WI38 (cell line): ENCODE data around the gene LRTM1.

Source experiments
- H3K4me3 ChIP-seq: 2 replicates; pipeline ENCODE4 v1.5.1; 2011; ENCODE audit warnings: low read depth, mild to moderate bottlenecking, control low read depth, low read length
- CTCF ChIP-seq: IDR thresholded peaks from 2 replicates; pipeline ENCODE4 v1.5.1; 2012; ENCODE audit warnings: low read depth, mild to moderate bottlenecking, control low read depth, low read length

Gene LRTM1

GRCh38 chr3:54909191-54909590 lies 18.7 kb downstream of the LRTM1 start:
- H3K4me3 ChIP-seq = no peak overlapping the region
- no peak for TF ChIP-seq CTCF

DNA sequence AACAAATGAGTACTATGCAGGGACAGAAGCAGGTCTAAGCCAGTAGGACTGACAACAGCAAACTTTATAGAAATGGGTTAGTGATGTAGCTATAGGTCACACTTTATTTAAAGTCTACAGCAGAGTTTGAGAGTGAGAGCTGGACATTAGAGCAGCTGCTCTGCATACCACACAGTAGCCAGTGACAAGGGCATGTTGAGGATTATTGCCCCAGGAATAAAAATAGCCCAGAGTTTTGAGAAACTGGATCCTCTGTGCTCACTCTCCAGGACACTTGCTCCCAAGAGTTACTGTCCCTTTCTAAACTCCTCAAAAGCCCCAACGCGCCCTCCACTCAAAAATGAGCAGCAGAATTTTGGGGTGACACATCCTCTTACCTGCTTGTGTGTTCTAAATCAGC lies 21.1 kb downstream of the LRTM1 start:
- no peak overlapping the region for H3K4me3 ChIP-seq
- TF ChIP-seq CTCF = no peak

GRCh38 chr3:54905920-54906319 lies 21.9 kb downstream of the LRTM1 start:
- H3K4me3 ChIP-seq = no peak overlapping the region
- TF ChIP-seq CTCF = no peak

DNA sequence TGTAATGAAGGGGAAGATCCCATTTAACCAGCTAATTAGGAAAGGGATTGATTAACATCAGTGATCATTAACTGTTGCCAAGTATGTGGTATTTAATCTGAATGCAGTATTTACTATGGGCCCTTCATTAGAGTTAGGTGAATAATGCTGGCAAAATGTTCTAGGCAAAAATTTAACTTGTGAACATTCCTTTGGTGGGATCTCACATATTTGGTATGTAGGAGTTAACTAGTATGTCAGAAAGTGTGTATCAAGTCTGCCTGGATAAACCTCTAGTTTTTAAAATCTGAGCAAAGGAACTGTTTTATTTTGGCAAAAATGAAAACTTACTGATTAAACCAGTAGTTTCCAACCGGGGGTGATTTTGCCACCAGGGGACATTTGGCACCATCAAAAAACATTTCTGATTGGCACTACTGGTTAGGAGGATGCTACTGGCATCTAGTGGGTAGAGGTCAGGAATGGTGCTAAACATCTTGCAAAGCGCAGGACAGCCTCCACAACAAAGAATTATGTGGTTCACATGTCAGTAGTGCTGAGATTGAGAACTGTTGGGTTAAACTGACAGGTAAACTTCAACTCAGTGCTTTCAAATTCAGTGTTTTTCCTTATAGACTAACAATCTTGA lies 22.5 kb downstream of the LRTM1 start:
- no peak overlapping the region for H3K4me3 ChIP-seq

GRCh38 chr3:54901906-54902685 lies 25.8 kb downstream of the LRTM1 start:
- no peak overlapping the region for H3K4me3 ChIP-seq

More for the DNA sequence above, 22.5 kb downstream of the LRTM1 start:
- no peak for TF ChIP-seq CTCF

DNA sequence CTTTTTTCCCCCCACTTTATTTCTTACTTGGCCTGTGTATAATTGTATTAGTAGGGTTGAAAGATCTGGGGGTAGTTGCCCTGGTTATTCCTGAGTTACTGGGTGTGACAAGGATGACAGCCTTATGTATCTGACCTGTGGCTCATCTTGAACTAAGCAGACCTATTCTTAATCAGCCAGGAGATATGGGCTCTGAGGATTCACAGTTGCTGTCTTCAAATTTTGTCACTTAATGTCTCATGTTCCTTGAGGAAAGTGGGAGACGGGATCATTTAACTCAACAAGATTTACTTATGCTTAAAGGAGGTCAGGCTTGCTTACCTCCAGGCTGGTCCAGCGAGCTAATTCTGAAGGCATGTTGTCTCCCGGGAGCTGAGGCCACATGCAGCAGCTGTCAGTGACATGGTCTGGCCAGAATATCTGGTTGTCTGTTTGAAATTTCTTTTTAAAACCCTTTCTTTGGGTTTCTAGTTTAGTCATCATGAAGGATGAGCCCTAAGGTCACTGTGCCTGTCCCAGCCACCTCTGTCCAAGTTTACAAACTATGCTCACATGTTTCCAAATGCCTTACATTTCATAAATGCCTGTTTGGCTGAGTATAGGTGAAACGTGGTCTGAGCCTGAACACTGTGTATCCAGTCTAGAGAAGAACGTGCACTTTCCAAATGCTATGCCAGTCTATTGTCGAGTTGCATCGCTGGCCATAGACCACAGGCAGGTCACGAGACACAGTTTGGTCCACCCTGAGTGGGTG lies 26.8 kb downstream of the LRTM1 start:
- no peak for TF ChIP-seq CTCF
- no peak overlapping the region for H3K4me3 ChIP-seq

More at GRCh38 chr3:54901906-54902685, 25.8 kb downstream of the LRTM1 start:
- TF ChIP-seq CTCF = no peak
